Effector CD4-positive, alpha-beta T cell (primary cell): Measurements from ENCODE around the gene FRMD1.

ENCODE experiments used
- DNase-seq: peaks from one replicate; pipeline ENCODE4 v3.0.0-alpha.2; 2020

FRMD1 gene

DNA sequence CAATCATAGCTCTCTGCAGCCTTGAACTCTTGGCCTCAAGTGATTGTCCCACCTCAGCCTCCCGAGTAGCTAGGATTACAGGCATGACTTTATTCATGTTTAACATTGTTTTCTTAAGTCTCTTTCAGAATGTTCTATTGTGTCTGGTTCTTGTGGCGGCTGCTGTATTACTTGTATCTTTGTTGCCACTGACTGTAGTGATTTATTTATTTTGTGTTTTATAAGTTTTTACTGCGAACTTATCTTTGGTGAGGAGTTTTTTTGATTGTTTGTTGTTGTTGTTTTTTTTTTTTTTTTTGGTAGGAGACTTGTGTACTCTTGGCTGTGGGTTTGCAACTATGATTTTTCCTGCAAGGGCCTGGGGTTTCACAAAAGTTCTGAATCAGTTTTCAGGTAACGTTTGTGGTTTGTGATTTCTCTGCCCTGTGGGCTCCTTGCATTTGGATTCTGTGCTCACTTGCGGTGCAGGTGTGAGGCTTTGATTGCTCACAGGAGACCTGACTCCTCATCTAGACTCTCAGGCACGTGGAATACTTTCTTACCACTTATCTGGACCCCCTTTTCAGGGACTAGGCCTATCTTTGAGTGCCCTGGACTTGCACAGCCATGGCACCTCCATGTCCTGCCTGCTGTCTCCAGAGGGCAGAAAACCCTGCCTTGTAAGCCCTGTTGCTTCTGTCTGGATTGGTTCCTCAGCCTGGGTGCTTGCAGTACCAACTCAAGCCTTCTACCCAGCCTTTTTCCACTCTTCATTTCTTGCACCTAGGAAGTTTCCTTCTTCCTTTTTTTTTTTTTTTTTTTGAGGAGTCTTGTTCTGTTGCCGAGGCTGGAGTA, 56.3 kb downstream of the FRMD1 start:
- no peak for DNase-seq

DNA sequence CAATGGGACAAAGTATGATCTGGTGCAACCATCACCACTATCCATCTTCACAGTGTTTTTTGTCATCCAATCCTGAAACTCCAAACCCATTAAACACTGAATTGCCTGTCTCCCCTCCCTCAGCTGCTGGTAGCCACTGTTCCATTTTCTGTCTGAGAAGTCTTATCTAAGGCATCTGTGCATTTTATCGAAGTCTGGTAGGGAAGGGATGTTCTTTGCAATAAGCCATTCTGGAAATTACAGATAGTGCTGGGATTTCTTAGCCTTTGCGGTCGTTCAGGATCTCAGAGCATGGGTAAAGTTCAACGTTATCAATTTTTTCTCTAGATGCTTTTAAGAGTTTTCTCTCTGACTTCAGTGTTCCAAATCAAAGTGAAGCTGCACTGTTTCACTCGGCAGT, 57.4 kb downstream of the FRMD1 start:
- no peak for DNase-seq

DNA sequence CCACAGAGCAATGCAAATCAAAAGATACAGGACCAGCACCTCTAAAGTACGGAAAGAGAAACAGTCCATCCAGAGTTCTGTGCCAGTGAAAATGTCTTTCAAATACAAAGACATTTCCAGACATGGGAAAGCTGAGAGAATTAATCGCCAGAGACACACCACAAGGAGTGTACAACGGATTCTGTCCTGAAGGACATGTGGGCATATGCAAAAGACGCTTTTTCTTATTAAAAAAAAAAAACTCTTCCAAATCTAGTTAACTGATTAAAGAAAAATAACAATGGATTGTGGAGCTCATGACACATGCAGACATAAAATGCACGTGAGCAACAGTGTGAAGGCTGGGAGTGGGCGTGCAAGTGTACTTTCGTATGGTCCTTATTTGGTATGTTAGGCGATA, 58.8 kb downstream of the FRMD1 start:
- DNase-seq: no peak

DNA sequence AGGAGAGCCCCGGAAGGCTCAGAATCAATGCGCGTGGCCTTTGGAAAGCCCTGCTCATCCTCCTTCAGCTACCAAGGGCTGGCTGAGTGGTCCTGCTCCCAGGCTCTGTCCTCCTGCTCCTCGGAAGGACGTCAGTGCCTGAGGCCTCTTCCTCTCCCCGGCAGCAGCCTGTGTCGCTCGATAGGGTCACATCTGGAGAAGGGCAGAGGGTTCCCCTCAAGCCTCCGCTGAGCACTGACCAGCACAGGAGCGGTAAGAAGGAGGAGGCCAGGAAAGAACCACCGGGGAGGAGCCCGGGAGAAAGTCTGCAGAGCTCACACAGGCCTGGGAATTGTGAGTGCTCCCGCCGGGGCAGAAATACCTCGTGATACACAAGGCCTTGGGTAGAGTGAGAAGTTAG, 60.3 kb downstream of the FRMD1 start:
- no peak for DNase-seq

DNA sequence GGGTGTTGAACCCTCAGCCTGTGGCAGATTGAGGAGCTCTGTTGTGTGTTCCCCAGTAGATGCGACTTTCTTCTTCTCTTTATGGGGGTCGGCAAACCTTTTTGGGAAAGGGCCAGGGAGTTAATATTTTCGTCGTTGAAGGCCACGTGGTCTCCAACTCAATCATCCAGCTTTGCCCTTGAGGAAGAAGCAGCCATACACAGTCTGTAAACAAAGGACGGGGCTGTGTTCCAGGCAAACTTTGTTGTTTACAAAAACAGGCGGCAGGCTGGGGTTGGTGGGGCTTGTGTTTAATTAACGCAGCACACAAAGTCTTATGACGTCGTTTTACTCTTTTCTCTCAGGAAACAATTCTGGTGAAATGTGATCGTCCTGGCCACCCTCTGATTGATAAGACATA, 61.4 kb downstream of the FRMD1 start:
- no peak for DNase-seq

DNA sequence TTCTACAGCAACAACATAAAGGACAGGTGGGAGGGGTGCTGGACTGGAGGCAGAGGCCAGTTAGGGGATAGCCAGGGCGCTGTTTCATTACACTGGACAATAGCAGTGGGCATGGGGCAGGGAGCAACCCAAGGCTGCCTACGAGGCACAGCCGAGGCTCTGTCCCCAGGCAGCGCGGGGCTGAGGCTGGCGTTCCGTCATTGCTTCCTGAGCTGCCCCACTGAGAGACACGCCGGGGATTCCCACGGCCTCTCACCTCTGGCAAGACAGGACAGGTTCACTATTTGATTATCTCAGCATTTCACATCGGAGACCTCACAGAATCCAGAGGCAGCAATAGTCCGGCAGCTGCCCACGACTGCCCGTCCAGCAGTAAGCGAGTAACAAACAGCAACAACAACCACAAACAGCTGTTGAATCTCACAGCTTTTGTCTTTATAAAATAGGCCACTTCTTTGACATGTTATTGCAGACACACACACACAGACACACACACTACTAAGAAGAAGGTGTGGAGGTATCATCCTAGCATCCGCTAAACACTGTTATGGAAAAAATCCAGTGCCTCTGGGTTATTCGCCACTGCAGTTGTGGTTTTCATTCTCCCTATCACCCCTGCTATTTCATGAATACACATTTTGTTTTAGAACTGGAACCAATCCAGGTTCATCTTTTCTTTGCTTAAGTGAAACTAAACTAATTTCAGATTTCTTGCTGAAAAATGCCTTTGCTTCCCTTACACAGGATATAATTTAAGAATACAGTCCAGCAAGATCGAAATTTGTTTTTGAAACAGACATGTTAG, 62.1 kb downstream of the FRMD1 start:
- DNase-seq: no peak

DNA sequence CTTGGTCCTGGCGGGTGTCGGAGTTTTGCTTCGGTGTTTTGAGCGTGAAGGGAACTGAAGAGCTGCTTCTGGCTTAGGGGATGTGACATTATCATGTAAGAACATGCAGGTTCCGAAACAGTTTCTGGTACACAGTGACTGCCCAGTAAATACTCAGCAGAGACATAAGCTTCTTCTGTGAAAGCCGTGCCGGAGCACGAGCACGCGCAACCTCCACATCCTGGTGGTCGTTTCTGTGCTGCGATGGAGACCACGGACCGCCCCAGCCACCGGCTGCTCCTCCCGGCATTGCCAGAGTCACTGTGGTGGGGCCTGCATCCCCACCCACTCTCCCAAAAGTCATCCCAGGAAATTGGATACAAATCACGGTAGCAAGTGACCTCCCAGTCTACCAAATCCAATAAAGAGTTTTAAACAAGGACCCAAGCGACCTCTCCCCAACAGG, 62.8 kb downstream of the FRMD1 start:
- no peak for DNase-seq

DNA sequence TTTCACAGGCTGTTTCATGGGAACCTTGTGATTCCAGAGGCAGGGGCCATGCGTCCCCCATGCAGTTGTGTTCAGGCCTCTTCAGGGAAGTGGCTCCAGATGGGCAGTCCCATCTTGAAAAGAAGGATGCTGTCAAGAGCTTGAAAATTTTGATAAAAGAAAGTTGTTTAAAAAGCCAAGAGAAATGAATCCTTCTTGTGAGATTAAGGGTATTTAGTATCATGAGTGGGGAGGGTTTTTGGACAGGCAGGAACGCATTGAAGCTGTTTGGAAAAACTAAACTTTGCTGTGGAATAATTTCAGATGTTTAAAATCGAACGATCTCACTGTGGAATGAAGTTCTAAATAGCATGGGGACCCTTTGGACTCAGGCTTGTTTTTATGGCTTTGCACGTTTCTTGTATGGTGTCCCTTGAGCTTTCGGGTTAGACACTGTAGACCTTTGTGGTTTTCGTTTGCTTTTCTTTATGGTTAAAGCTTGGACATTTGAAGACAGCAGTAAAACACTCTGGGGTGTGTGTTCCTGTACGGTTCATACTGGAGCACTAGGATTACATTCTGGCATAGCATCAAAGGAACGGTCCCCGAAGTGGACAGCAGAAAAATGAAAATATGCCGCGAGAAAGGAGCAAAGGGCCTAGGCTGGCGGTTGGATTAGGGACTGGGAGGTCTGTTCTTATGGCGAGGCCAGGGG, 63.4 kb downstream of the FRMD1 start:
- no peak for DNase-seq

DNA sequence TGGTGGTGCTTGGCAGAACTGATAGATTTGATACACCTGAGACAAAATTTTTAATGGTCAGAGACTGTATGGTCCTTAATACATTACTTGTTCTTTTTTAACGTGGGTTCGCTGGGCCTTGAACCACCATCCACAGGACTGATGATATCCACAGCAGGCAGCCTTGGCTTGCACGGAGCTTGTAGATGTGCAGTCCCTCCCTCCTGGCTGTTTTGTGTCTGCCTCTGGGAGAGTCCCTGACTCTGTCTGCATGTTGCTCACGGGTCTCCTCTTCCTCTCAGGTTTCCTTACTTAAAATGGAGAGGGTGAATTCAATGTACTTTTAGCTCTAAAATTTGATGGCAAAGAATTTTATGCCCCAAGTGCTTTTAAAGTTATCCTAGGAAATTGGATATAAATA, 64.0 kb downstream of the FRMD1 start:
- no peak for DNase-seq

DNA sequence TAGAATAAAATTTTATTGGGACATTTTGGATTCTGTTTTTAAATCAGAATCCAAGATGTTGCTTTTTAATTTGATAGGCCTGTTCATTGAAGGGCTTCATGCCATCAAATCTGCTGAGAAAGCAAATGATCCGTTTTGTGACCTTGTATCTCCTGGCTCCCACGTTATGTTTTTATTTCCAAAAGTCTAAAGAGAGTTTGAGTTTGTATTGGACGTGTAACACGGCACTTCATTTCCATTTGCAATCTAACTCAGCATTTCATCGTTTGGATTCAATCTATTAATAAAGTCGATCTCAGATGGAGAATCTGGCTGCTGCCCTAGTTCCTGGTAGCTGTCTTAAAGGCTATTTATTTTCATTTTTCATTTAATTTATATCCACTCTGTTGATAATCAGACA, 64.6 kb downstream of the FRMD1 start:
- DNase-seq: no peak

DNA sequence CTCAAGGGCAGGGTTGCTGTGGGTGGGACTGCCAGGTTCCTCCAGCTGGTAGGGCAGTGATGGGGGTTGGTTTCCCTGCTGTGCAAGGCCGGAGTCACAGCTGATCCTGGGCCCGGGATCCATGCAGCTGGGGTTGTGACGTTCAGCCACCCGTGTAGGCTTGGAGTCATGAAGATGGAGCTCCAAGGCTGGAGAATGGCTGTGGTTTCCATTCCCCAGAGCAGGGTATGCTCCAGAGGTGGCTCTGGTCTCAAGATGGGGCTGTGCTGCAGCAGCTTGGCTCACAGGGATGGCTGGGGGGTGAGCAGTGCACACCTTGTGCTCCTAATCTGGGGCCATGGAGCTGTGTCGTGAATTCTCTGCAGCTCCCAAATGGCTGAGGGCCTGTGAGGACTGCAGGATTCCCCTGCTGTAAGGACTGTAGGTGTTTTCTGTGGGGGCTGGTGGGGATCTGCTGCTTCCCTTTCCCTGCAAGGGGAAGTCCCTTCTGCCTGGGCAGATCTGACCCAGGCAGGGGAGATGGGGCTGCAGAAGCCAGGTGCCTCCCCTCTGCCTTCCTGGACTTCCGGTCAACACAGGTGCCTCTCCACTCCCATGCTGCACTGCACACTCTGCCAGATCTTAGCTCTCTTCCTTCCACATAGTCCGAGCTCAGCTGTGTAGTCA, 65.6 kb downstream of the FRMD1 start:
- no peak for DNase-seq

DNA sequence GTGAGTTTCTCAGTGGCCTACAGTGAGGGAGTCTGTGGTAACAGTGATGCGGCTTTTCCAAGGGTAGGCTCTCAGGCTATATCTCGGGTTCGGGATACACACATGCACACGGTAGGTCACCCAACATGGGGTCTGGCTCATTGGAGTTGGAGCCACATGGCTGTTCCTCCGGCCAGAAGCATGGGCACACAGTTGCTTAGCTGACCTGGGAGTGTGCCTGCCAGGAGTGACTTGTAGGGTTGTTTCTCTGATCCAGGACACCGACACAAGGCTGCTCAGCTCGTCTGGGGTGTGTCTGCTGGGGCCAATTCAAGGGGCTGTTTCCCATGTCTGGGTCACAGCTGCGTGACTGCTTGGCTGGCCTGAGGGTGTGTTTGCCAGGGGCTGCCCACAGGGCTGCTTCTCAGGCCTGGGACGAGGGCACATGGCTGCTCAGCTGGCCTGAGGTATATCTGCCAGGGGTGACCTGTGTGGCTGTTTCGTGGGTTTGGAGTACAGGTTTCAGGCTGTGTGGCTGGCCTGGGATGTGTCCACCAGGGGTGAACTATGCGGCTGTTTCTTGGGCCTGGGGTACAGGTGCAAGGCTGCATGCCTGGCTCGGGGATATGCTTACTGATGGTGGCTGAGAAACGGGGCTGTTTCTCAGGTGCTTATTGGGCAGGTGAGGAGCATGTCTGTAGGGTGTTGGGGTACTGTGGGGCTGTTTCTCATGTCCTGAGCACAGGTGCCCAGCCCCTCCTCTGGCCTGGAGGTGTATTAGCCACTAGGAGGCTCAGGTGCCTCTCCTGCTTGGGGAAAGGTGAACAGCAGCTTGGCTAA, 66.4 kb downstream of the FRMD1 start:
- DNase-seq: no peak

DNA sequence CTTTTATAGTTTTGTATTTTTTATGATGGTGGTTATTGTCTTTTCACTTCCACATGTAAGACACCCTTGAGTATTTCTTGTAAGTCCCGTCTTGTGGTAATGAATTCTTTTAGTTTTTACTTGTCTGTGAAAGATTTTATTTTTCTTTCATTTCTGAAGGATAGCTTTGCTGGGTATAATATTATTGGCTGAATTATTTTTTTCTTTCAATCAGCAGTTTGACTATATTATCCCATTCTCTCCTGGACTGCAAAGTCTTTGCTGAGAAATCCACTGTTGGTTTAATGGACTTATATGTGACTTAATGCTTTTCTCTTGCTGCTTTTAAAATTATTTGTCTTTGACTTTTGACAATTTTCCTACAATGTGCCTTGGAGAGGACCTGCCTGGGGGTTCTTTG, 67.7 kb downstream of the FRMD1 start:
- no peak for DNase-seq

DNA sequence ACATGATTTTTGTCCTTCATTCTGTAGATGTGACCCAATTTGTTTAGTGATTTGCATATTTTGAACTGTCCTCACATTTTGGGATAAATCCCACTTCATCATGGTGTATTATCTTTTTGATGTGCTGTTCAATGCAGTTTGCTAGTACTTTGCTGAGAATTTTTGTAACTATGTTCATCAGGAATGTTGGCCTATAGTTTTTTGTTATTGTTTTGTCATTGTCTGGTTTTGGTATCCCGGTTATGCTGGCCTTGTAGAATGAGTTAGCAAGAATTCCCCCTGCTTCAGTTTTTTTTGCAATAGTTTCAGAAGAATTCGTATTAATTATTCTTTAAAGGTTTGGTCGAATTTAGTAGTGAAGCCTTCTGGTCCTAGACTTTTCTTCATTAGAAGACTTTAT, 69.7 kb downstream of the FRMD1 start:
- no peak for DNase-seq

DNA sequence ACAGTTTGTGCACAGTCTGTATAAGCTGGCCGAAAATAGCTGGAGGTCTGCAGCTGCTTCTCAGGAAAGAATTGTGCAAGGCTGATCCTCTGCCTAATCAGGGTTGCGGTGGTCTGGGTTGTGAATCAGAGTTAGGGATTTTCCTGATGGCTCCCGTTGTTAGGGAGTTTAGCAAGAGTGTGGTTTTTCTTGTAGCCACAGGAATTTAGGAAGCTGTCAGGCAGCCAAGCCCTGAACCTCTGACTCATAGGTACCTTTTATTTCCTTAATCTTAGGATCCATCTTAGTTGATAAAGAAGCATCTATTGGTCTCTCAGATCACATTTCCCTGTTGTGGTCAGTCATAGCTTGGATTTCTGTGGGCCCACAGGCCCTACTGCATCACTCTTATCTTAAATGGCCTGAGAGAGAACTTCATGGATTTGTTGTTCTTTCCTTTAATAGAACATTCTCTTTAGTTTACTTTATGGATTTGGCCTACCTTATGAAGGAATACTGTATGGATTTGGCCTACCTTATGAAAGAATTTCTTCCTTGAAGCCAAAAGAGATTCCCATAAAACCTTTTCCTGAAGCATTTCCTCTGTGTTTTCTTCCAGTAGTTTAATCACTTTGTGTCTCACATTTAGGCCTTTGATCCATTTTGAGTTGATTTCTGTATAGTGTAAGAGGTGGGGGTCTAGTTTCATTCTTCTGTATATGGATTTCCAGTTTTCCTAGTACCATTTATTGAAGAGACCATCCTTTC, 71.2 kb downstream of the FRMD1 start:
- DNase-seq: no peak

DNA sequence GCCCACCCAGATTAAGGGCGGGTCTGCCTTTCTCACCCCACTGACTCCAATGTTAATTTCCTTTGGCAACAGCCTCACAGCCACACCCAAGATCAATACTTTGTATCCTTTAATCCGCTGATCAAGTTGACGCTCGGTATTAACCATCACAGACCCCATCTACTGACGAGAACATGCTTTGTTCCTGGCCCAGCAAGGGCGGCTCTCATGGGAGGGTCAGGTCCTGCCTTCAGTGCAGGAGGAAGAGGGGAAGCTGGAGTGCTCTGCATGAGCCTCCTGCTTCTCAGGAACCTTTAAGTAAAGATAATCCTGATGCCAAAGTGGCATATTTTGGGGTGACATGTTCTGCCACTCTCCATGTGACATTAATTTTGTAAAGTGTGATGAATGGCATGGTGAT, 73.2 kb downstream of the FRMD1 start:
- no peak for DNase-seq

DNA sequence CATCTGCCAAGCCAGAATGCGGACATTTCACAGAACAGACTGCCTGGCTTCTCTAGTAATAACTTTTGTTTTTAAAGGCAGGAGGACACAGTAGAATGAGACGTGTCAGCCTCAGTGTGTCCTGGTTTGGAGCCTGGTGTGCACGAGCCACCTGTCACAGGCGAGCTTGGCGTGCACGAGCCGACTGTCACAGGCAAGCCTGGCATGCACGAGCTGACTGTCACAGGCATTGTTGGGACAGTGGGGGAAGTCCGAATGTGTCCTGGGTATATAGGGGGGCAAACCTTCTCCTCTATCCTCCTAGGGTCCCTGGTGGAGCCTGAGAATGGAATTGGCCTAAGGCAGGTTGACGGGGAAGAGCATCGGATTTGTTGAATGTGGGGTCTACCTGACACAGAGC, 74.1 kb downstream of the FRMD1 start:
- no peak for DNase-seq

DNA sequence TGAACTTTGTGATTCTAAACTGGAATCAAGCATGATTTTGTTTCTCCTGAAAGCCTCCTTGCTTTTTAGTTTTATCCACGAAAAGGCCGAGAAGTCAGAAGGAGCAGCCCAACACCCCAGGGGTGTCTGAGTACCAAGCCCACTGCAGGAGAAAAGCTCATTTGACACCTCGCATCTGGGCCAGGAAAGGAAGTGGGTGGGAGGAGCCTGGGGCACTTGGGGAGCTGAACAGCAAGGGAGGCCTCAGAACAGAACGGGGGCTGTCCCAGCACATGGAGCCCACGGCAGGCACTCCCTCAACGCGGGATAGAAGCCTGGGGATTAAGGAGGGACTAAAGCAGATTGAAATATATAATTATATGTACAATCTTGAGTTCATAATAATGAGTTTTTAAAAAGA, 75.0 kb downstream of the FRMD1 start:
- DNase-seq: no peak
